ENCODE measurements around the gene PCDHGB3. TPM values are rescaled to one million over a fixed set of nuclear protein-coding genes. Genes with fewer than 3 reads are reported as not detected.

PCDHGB3 gene
- polyA plus RNA-seq, 3 donors = not detected

GRCh38 chr5:141326088-141326854 lies 43.8 kb upstream of the PCDHGB3 start:
- intact Hi-C loops (cut with micrococcal nuclease) = no loop called here
- Histone ChIP-seq H3K9me3 (replicated peaks in 1 of 2; ENCODE audit: control insufficient read depth in 1 of 2, insufficient read depth in 1 of 2, low read length in 2 of 2) (peaks cover 47 to 60% of the 10 kb centered on the region in 2 donors), H3K79me2 (ENCODE audit: insufficient read depth, low read length) (no peaks in the 10 kb centered on the region), H2AFZ (ENCODE audit: insufficient read depth, low read depth, low read length, poor library complexity, severe bottlenecking) (peak overlapping the region; percentile 60), H3K9ac (ENCODE audit: insufficient read depth, low read length, poor library complexity, severe bottlenecking) (no peak overlapping the region), H4K20me1 (ENCODE audit: insufficient read depth, low read length) (no peaks in the 10 kb centered on the region), H3K4me3 (replicated peaks in 1 of 3; ENCODE audit: low read depth in 2 of 3, low read length in 3 of 3) (peak overlapping the region in 2 of 3 experiments; percentile 39 to 48), H3K36me3 (replicated peaks in 1 of 2; ENCODE audit: control insufficient read depth in 1 of 2, insufficient read depth in 2 of 2, low read length in 2 of 2) (no peaks in the 10 kb centered on the region), H3K4me1 (ENCODE audit: control insufficient read depth in 1 of 2, insufficient read depth in 2 of 2, low read length in 2 of 2) (peaks cover 1 to 2% of the 10 kb centered on the region in 2 donors), H3K27ac (ENCODE audit: low read depth in 1 of 2, low read length in 2 of 2) (no peak overlapping the region), H3K27me3 (ENCODE audit: control insufficient read depth in 2 of 2, insufficient read depth in 2 of 2, low read length in 2 of 2) (peaks cover 29 to 45% of the 10 kb centered on the region in 2 donors), H3K4me2 (replicated peaks; ENCODE audit: extremely low read depth, low read length, poor library complexity, severe bottlenecking) (peak overlapping the region; percentile 42)
- H3K27ac Mint-ChIP-seq = peak overlapping the region in 1 of 7 donors; percentile 25
- peaks cover 5% of the 10 kb centered on the region for H3K4me1 Mint-ChIP-seq
- peak; percentile 52 for TF ChIP-seq CTCF (IDR thresholded peaks at IDR 0.05)
- DNase-seq = peak; percentile 21 to 29 (median 24)
- peaks cover 0 to 8% of the 10 kb centered on the region in 2 donors for H3K36me3 Mint-ChIP-seq
- H3K9me3 Mint-ChIP-seq = peaks cover 23 to 72% (median 54%) of the 10 kb centered on the region in 7 donors
- peak overlapping the region; percentile 73 to 83 for H3K4me3 Mint-ChIP-seq
- H3K27me3 Mint-ChIP-seq (ENCODE audit: low read depth in 3 of 3) = peaks cover 17 to 45% (median 40%) of the 10 kb centered on the region in 3 donors
- WGBS (ENCODE audit: insufficient coverage) = 12% methylated on average over 15 of the region's 27 CpGs

- Histone ChIP-seq H3K4me3 (replicated peaks in 1 of 3; ENCODE audit: low read depth in 2 of 3, low read length in 3 of 3) (no peak overlapping the region), H4K20me1 (ENCODE audit: insufficient read depth, low read length) (no peaks in the 10 kb centered on the region), H3K9me3 (replicated peaks in 1 of 2; ENCODE audit: control insufficient read depth in 1 of 2, insufficient read depth in 1 of 2, low read length in 2 of 2) (peaks cover 51 to 60% of the 10 kb centered on the region in 2 donors), H3K4me2 (replicated peaks; ENCODE audit: extremely low read depth, low read length, poor library complexity, severe bottlenecking) (no peak overlapping the region), H3K9ac (ENCODE audit: insufficient read depth, low read length, poor library complexity, severe bottlenecking) (no peak overlapping the region), H3K27ac (ENCODE audit: low read depth in 1 of 2, low read length in 2 of 2) (no peak overlapping the region), H3K27me3 (ENCODE audit: control insufficient read depth in 2 of 2, insufficient read depth in 2 of 2, low read length in 2 of 2) (peaks cover 40 to 65% of the 10 kb centered on the region in 2 donors), H3K4me1 (ENCODE audit: control insufficient read depth in 1 of 2, insufficient read depth in 2 of 2, low read length in 2 of 2) (no peaks in the 10 kb centered on the region), H3K36me3 (replicated peaks in 1 of 2; ENCODE audit: control insufficient read depth in 1 of 2, insufficient read depth in 2 of 2, low read length in 2 of 2) (no peaks in the 10 kb centered on the region), H2AFZ (ENCODE audit: insufficient read depth, low read depth, low read length, poor library complexity, severe bottlenecking) (no peak overlapping the region), H3K79me2 (ENCODE audit: insufficient read depth, low read length) (no peaks in the 10 kb centered on the region)
- peaks cover 0 to 3% of the 10 kb centered on the region in 2 donors for H3K36me3 Mint-ChIP-seq
- WGBS (ENCODE audit: insufficient coverage) = 87% methylated on average over 8 of the region's 8 CpGs
- H3K4me3 Mint-ChIP-seq = peak overlapping the region in 1 of 2 donors; percentile 15
- DNase-seq = no peak
- intact Hi-C loops (cut with micrococcal nuclease) = no loop called here
- H3K27ac Mint-ChIP-seq = no peak overlapping the region
- peaks cover 24 to 72% (median 53%) of the 10 kb centered on the region in 7 donors for H3K9me3 Mint-ChIP-seq
- peaks cover 25 to 59% (median 49%) of the 10 kb centered on the region in 3 donors for H3K27me3 Mint-ChIP-seq (ENCODE audit: low read depth in 3 of 3)
- peaks cover 5% of the 10 kb centered on the region for H3K4me1 Mint-ChIP-seq
- no peak for TF ChIP-seq CTCF (IDR thresholded peaks at IDR 0.05)
Observed at GRCh38 chr5:141328231-141328630, 41.8 kb upstream of the PCDHGB3 start.

All from CD14-positive monocyte (primary cell).